EH (cell line): ENCODE measurements around the gene DIAPH1.

ENCODE experiments used
- DNase-seq: peaks from one replicate; pipeline ENCODE4 v3.0.0-alpha.2; 2015; ENCODE audit warnings: low read depth

The DIAPH1 gene

GRCh38 chr5:141519605-141520565, 98.9 kb downstream of the DIAPH1 start:
- DNase-seq, result no peak

GRCh38 chr5:141518618-141519015, 100.2 kb downstream of the DIAPH1 start:
- DNase-seq, result no peak

- peak; percentile 76 for DNase-seq
Measured at GRCh38 chr5:141517880-141518617, 100.8 kb downstream of the DIAPH1 start.

- DNase-seq, result no peak
Measured at GRCh38 chr5:141517312-141517711, 101.5 kb downstream of the DIAPH1 start.

GRCh38 chr5:141516672-141517025, 102.2 kb downstream of the DIAPH1 start:
- DNase-seq, result no peak

- peak; percentile 55 for DNase-seq
Measured at GRCh38 chr5:141515946-141516671, 102.7 kb downstream of the DIAPH1 start.

GRCh38 chr5:141515141-141515540, 103.7 kb downstream of the DIAPH1 start:
- DNase-seq, result no peak

- peak; percentile 82 for DNase-seq
Measured at GRCh38 chr5:141514330-141515133, 104.3 kb downstream of the DIAPH1 start.

GRCh38 chr5:141513627-141514329, 105.0 kb downstream of the DIAPH1 start:
- DNase-seq, result peak; percentile 91

GRCh38 chr5:141512911-141513626, 105.7 kb downstream of the DIAPH1 start:
- DNase-seq, result peak; percentile 55

- peak; percentile 66 for DNase-seq
Measured at GRCh38 chr5:141512390-141512910, 106.3 kb downstream of the DIAPH1 start.

GRCh38 chr5:141511771-141512325, 107.0 kb downstream of the DIAPH1 start:
- no peak for DNase-seq

- DNase-seq, result no peak
Measured at GRCh38 chr5:141510850-141511601, 107.8 kb downstream of the DIAPH1 start.

GRCh38 chr5:141510160-141510559, 108.6 kb downstream of the DIAPH1 start:
- no peak for DNase-seq

- DNase-seq, result peak; percentile 98
Measured at GRCh38 chr5:141508798-141509611, 109.8 kb downstream of the DIAPH1 start.

- DNase-seq, result no peak
Measured at GRCh38 chr5:141508440-141508797, 110.4 kb downstream of the DIAPH1 start.

GRCh38 chr5:141507387-141508091, 111.3 kb downstream of the DIAPH1 start:
- peak; percentile 93 for DNase-seq
